A673 (cell line): ENCODE data around the gene CEACAM3.

Experiments used
- EZH2 ChIP-seq: fragments of 200-600 bp; sonication (generic); IDR thresholded peaks from 2 replicates; pipeline ENCODE4 v1.6.1; 2017; ENCODE audit warnings: borderline replicate concordance, low read depth, mild to moderate bottlenecking, mixed read lengths, antibody characterized with exemption, low read length; ENCODE audit not compliant: poor library complexity, severe bottlenecking
- TF ChIP-seq, protein P1 (sequence below): fragments of 300-800, 200-600 bp; sonication (generic); conservative IDR thresholded peaks from 2 replicates; pipeline ENCODE4 v1.5.1; 2017; ENCODE audit warnings: low read depth, mild to moderate bottlenecking, antibody characterized with exemption, low read length, moderate library complexity, mixed read lengths

DNA sequence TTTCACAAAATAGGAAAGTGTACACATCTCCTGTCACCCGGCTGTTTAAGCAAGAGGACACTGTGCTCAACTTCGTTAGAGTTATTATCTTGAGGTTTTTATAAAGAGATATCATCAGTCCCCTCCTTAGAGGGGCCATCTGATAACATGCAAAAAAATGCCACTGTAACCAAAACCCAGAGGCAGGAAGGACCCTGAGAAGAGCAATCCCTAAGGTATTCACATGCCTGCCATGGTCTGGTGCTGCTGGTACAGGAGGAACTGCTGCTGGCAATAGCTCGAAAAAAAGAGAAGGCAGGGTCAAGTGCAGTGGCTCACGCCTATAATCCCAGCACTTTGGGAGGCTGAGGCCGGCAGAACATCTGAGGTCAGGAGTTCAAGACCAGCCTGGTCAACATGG, 12.8 kb upstream of the CEACAM3 start:
- TF ChIP-seq, protein P1, sequence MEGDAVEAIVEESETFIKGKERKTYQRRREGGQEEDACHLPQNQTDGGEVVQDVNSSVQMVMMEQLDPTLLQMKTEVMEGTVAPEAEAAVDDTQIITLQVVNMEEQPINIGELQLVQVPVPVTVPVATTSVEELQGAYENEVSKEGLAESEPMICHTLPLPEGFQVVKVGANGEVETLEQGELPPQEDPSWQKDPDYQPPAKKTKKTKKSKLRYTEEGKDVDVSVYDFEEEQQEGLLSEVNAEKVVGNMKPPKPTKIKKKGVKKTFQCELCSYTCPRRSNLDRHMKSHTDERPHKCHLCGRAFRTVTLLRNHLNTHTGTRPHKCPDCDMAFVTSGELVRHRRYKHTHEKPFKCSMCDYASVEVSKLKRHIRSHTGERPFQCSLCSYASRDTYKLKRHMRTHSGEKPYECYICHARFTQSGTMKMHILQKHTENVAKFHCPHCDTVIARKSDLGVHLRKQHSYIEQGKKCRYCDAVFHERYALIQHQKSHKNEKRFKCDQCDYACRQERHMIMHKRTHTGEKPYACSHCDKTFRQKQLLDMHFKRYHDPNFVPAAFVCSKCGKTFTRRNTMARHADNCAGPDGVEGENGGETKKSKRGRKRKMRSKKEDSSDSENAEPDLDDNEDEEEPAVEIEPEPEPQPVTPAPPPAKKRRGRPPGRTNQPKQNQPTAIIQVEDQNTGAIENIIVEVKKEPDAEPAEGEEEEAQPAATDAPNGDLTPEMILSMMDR: no peak
- TF ChIP-seq EZH2: no peak
